H4 (cell line): ENCODE data around the gene TNFAIP2. TPM values are rescaled to one million over a fixed set of nuclear protein-coding genes. Genes with fewer than 3 reads are reported as not detected.
A peak's percentile ranks its signal among the peaks of the same experiment; 100 is the strongest.
"Not testable (repeated sequence)": the region's sequence is repeated elsewhere in the genome, so short reads cannot be mapped to it uniquely, and the experiment has no call there.

Source experiments
- DNase-seq: peaks from one replicate; pipeline ENCODE4 v3.0.0-alpha.2; 2015; ENCODE audit warnings: low spot score
- total RNA-seq: library from RNA; depleted of rRNA; stranded (reverse); fragments of >200 nt; shearing (Covaris generic); gene quantifications from 2 replicates; pipeline ENCODE4 v1.2.3, GENCODE V29; 2014

Gene TNFAIP2
- total RNA-seq, 1 experiment from 2014 or later: 5.3 TPM

DNA sequence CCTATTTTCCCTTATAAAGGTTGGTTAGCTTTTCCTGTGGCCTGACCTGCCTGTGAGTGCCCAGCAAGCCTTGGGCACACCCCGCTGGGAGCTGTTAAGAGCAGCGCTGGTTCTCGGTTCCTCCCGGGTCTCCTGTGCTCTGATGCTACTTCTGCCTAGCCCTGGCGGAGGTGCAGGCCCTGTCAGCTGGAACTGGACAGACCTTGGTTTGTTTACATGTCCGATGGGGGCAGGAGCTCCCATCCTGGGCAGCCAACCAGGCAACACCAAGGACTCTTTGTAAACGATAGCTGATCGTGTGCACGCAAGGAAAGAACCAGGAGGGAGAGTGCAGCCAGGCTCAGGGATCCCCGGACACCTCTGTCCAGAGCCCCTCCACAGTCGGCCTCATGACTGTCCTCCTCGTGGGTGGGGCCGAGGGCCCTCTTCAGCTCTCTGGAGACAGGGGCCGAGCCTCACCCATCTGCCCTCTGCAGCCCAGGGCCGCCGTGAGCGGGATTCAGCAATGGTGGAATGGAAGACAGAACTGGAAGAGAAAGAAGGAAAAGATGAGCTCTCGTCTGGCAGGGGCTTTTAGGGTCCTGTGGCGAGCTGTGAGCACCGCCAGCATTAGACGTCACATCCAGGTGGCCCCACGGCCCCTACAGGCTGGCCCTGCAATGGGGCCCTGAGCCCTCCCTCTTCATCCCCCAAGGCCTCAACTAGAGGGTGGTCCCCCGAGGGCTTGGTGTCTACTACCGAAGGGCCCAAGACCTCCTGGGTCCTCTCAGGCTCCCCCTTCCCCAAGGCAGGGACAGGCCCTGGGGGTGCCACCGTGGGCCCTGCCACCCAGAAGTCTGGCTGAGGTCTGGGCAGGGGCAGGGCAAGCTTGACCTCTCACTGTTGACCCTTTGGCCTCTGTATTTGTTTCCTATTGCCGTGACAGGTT lies 12.3 kb downstream of the TNFAIP2 start:
- no peak for DNase-seq

DNA sequence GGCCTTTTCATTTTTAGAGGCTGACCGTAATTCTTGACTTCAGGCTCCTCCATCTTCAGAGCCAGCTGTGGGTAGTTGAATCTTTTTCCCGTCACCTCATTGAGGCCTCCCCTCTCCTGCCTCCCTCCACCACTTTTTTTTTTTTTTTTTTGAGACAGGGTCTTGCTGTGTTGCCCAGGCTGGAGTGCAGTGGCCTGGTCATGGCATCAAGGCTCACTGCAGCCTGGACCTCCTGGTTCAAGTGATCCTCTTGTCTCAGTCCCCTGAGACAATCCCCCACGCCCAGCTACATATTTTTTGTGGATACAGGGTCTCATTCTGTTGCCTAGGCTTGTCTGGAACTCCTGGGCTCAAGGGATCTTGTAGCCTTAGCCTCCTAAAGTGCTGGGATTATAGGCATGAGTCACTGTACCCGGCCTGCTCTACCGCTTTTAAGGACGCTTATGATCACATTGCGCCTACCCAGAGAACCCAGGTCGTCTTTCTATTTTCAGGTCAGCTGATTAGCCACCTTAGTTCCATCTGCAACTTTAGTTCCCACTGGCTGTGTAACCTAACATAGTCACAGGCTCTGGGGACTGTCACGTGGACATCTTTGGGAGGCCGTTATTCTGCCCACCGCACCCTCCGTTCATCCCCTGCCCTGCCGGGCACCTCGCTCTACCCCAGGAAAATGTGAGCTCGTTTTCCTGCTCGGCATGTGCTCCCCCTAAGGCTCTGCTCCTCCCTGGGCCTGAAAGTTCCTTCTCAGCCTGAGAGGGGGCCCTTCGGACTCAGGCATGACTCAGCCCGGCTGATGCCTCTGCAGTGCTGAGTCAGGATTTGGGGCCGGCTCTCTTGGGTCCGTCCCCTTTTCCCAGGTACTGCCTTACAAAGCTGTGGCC lies 13.4 kb downstream of the TNFAIP2 start:
- peak; percentile 64 for DNase-seq

DNA sequence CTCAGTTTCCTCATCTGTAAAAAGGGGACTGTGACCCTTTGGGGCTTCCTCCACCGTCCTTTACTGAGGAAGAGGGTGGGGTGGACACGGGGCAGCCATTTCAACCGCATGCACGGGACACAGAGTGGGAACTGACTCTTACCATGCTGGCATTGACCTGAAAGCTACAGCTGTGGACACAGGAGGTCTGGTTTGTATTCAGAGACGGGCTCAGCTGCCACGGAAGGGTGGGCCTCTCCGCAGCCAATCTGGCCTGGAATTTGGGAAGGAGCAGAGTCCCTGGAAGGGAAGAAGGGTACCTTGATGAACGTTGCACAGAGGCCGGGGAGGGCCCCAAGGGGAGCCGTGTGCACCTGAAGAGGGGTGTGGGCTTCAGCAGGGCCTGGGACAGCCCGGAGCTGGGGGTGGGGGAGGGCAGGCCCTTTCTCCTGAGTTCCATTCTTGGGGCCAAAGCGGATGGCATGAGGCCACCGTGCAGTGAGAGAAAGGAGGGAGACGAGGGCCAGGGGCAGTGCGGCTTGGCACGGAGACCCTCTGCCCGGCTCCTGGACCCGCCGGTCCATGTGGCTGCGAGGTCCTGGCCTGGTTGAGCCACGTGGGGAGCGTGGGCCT lies 14.5 kb downstream of the TNFAIP2 start:
- no peak for DNase-seq

DNA sequence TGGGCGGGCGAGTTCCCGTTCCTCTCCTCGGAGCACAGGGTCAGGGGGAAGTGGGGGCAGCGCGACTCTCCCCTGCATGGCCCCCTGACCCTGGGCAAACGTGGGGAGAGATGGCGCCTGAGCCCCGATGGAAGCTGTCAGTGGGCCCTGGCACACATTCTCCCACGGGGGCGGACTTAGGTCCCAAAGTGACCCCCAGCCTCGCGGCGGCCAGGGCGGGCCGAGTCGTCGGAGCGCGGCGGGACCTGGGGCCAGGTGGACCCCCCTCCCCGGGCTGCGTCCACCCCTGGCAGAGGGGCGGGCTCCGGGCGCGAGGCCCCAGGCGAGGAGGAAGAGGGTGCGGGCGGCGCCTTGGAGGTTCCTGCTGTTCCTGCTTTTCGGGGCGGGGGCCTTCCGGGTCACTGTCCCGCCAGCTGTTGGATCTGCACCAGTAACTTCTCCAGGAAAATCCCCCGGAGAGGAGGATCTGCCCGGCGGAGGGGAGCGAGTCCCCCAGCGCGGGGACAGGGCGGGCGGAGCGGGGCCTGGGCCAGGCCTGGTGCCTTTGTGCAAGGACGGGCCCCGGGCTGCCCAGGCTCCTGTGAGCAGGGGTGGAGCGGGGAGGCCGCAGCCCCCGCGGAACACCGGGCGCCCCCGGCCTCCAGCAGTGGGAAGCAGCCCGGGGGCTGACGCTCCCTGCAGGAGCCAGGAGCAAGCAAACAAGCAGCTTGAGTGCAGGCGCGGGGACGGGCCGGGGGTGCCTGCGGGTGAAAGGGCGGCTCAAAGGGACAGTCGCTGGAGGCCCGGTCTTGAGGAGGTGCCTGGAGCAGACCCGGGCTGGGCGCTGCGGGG lies 15.3 kb downstream of the TNFAIP2 start:
- no peak for DNase-seq

DNA sequence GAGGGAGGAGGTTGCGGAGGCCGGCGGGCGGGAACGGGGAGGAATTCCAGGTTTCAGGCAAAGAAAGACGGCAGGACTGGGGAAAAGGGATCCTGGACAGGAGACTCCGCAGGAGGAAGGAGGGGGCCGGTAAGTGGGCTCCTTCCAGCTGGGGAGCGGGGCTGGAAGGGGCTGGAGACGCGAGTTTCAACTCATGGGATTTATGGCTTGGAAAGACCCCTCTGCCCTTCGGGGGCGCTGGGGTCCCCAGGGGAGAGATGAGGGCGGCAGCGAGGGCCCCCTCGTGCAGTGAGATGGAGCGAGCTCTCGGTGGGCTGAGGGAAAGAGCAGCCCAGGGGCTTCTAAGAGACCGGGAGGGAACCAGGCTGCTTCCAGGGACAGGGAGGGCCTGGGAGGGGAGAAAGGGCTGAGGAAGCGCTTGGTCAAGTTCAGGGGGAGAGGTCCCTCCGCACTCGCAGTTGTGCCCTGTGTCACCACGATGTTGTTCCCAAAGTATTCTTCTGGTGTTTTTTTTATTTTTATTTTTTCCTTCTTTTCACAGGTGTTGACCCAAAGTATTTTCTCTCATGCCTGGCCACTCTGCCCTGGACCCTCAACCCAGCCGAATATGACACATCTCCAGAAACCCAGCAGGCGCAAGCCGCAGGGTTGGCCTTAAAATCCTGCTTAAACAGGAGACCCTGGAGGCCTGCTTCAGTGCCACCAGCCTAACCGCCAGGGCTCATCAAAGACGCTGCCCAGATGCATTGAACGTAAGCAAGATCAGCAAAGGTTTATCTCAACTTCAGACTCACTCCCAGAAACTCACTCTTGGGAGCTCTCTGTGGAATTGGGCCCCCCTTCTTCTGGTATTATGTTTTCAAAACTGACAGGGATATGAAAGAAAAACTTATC lies 16.1 kb downstream of the TNFAIP2 start:
- DNase-seq: no peak

DNA sequence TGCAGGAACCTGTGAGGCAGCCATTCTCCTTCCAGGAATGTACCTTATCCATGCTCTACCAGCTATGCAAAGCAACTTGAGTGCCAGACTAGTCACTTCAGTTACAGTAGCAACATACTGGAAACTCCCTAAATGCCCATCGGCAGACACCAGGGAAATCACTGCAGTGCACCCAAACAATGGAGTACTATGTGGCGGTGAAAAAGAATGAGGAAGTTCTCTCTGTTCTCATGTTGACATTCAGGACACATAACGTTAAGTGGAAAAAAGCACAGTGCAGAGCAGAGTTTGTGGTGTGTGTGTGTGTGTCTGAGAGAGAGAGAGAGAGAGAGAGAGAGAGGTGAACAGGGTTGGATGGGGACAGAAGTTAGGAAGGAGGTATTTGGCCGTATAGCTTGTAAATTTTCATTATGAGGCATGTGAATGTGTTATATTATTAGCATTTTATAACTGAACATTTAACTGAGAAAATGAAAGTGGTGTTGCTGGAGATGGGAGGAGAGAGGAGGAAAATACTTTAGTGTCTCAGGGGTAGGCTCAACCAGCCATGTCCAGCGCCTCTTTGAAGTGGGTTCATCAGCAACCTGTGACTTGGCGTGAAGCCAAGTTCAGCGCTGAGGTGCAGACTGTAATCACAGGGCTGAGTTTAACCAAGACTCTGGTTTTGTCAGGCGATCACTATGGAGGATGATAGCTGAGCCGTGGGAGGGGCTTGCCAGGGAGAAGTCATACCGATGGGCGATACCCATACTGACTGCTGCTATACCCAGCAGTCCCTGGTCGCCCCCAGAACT lies 17.3 kb downstream of the TNFAIP2 start:
- DNase-seq: no peak

DNA sequence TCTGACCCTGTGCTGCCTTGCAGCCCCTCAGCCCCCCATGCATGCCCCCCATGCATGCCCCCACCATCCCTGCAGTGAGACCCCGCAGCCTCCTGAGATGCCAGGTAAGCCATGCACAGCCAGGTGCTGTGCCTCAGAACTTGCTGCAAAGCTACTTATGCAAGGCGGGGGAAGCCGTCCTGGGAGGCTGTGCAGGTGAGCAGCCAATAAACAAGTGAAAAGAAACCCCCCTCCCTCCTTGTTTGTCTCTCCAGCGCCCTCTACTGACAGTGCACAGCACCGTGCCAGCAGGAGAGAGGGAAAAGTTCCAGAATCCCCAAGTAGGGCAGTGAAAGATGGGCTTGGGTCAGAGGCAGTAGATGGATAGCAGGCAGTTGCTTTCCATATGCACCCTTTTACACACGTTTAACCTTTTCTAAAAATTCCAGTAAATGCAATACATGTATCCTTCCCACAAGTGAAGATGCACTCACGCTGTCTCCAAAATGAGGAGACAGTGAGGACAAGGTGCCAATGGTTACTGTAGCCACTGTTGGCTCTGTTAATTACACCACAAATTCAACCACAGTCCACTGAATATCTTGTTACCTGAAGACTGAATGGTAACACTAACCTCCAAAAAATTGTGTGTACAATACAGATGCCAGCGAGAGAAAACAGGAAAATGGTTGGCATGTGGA lies 18.0 kb downstream of the TNFAIP2 start:
- DNase-seq: peak; percentile 31

DNA sequence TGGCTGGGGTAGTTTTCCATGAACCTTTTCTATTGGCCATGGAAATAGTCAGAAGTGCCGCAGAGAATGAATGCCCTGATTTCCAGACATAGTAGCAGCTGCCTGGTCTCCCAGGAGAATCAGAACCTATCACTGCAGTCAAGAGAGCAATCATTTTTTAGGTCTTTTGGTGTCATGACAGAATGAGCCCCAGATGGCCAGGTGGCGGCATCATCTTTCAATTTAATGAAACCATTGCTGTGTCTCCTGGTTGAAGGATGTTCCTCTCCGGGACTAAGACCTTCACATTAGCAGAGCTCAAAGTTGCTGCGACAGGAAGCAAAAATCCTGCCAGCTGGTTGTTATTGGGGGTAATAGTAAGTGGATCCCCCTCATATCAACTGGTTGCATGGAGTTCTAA lies 18.8 kb downstream of the TNFAIP2 start:
- no peak for DNase-seq

DNA sequence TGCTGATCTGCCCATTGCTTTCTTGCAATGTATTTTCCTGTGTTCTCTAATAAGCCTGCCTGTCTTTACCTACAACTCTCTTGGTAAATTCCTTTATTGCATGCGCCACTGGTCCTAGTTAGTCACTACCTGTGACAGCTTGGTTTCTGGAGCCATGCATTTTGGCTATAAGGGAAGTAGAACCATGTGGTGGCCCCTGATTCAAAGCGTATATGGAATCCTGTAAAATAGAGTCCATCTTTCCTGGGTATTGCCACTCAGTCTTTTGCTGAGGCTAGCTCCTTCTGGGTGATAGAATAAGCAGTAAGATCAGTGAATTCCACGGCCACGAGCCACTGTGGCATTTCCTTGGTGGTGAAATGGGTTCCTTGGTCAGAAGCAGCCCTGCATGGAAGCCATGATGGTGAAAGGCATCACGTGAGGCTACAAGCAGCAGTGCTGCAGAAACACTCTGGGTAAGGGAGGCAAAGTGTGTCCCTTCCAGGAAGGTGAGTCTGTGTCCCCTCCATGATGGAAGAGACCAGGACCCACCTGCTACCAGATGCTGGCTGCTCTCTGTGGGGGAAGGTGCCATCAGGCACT lies 19.6 kb downstream of the TNFAIP2 start:
- DNase-seq: no peak

DNA sequence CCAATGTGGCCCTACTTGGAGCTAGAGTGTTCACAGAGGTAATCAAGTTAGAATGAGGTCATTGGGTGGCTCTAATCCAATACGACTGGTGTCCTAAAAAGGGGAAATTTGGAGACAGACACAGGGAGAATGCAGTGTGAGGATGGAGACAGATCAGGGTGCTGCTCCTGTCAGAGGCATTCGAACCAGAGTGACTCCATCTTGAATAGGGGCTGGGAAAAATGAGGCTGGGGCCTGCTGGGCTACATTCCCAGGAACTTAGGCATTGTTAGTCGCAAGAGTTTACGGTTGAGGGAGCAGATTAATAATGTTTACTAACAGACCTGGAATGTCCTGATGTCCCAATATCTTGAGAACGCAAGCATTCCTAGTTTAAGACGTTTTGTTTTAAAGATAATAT lies 20.2 kb downstream of the TNFAIP2 start:
- no peak for DNase-seq

DNA sequence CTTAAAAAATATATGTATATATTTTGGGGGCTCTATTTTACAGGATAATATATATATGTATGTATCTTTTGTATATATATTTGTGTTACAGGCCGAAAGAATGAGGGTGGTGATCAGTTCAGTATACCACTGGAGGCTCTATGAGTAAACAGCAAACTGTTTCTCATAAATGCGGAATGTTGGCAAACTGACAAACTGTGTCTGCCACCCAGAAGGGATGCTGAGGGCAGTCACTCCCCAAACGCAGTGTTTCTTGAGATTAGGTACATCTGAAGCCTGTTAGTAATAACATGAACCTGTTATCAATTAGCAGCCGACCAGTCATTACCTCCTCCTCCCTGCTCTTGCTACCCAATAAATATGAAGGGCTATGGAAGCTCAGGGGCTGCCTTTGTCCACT lies 20.8 kb downstream of the TNFAIP2 start:
- peak; percentile 58 for DNase-seq

DNA sequence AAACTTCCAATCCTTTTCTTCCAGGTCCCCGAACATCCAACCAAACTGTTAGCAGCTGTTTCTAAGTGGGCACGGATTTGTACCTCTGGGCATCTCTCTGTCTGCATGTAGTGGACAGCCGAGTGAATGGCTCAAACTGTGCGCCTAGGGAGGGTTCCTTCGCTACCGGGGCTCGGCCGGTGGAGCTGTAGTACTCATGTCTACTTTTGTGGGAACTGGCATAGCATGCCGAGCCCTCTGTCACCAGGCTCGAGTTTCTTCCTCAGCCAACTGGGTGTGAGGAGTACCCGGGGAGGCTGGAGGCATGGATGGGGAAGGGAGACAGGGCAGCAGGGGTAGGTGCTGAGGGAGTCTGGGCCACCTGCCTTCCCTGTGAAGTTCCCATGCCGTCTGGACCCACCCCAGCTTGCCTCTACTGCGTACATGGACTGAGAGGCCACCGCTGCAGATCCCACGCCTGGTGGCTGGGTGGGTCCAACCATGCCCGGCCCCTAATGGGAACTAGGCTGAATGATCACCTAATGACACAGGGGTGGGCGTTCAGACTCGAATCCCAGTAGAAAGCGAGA lies 23.0 kb downstream of the TNFAIP2 start:
- DNase-seq: no peak

DNA sequence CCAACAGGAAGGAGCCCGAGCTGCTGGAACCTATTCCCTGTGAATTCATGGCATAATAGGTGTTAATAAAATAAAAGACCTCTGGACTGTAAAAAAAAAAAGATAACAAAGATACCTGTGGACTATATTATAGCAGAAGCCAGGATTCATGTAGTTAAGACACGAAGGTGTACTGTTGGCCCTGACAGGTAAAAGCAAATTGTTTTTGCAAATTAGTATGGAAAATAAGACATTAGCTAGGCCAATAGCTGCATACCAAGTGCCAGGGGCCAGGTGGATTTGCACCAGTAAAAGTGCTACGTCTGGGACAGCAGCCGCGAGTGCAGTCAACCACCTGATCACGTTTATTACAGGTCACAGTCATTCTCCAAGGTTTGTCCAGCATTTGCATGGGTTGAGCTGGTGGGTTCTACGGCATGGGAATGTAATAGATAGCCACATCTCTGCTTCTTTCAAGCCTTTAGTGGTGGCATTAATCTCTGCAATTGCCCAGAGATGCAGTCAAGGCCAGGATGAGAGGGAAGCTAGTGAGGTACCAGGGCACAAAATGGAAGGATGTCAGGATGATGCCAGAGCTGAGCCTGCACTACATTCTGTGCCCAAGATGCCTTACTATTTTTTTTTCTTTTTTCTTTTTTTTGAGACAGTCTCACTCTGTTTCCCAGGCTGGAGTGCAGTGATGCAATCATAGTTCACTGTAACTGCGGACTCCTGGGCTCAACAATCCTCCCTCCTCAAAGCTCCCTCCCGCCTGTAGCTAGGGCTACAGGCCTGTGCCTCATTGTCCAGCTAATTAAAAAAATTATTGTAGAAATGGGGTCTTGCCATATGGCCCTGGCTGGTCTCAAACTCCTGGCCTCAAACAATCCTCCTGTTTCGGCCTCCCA lies 26.3 kb downstream of the TNFAIP2 start:
- no peak for DNase-seq

DNA sequence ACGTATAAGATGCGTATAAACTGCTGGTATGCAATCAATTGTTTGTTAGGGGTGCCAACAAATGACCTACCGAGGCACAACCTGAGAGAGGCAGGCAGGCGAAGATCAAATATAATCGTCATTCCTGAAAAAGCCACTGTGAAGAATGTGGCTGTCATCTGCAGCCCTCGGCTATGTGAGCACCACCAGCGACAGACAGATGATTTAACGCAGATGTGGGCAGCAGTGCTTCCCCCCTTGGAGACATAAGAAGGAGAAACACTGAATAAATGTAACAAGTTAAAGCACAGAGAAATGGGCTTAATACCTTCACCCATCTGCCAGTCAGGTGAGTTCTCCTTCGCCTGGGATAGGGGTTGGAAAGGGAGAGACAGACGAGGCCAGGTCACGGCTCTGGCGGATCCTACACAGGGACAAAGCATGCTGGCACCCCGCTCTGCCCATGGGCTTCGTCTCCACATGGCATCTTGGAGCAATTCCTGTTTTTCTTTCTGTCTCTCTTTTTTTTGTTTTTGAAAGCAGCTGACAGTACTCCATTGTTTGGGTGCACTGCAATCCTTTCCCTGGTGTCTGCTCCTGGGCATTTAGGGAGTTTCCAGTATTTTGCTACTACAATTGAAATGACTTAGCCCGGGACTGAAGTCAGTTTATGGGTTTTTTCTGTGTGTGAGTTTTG lies 28.1 kb downstream of the TNFAIP2 start:
- no peak for DNase-seq

DNA sequence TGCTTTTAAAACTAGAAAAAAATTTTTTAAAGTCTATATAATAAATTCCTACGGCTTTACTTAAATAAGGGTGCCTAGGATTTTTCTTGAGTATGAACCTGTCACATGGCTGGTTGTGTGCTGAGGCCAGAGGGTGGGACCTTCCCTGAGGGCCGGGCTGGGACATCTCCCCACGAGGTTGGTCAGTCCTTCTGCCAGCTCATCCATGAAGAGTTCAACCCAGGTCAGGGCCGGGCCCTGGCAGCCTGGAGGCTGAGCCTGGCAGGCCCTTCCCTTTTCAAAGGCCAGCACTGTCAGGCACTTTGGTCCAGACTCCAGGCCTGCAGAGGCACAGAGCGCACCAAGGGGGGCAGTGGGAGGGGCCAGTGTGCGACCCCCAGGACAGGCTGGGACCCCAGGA lies 31.7 kb downstream of the TNFAIP2 start:
- peak; percentile 49 for DNase-seq

DNA sequence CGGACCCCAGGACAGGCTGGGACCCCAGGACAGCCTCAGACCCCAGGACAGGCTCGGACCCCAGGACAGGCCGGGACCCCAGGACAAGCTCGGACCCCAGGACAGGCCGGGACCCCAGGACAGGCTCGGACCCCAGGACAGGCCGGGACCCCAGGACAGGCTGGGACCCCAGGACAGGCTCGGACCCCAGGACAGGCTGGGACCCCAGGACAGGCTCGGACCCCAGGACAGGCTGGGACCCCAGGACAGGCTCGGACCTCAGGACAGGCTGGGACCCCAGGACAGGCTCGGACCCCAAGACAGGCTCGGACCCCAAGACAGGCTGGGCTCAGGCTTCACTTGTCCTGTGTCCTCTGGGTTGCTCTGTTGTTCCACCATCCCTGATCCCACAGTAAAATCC lies 32.2 kb downstream of the TNFAIP2 start:
- not testable (repeated sequence) for DNase-seq
